ENCODE data around the gene FANCE. TPM values are rescaled to one million over a fixed set of nuclear protein-coding genes. Genes with fewer than 3 reads are reported as not detected.

The FANCE gene
- total and polyA plus RNA-seq, 2 experiments from 2014 or later = 5.4 to 25.5 TPM

DNA sequence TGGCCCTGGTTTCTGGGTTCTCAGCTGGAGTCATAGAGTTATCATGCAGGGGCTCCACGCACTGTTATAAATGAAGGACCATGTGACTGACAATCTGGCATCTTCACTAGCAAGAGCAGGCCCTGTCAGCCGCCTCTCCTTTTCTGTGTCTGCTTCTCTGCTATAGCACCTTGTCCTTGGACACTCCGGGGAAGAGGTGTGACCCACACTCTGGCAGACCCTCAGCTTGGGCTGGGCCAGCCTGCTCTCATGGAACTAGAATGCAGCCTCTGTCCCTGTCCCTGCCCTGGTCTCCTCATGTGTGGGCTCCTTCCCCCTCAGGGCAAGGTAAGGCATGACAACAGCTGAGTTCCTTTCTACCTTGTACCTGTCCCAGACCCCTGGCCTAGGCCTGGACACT, 10.9 kb upstream of the FANCE start:
- Mint-ChIP-seq H3K36me3 (ENCODE audit: low read depth) (no peaks in the 10 kb centered on the region), H3K27me3 (ENCODE audit: insufficient read depth, low read depth, poor library complexity) (peaks cover 10% of the 10 kb centered on the region), H3K4me3 (no peak overlapping the region), H3K4me1 (no peaks in the 10 kb centered on the region), H3K27ac (no peak overlapping the region), H3K9me3 (no peaks in the 10 kb centered on the region)
- H3K36me3 ChIP-seq (ENCODE audit: insufficient read depth) = no peaks in the 10 kb centered on the region
- H3K9me2 ChIP-seq (ENCODE audit: insufficient read depth) = no peaks in the 10 kb centered on the region
- H2AFZ ChIP-seq = no peak overlapping the region
- no peaks in the 10 kb centered on the region for H4K20me1 ChIP-seq (replicated peaks; ENCODE audit: insufficient read depth)
- H3K27me3 ChIP-seq (ENCODE audit: insufficient read depth) = no peaks in the 10 kb centered on the region
- no peak overlapping the region for H3K27ac ChIP-seq (ENCODE audit: low read depth)
- TF ChIP-seq CREB1 (CRISPR knock-in tag; IDR thresholded peaks at IDR 0.05; ENCODE audit: low read depth) (no peak), POLR2AphosphoS5 (IDR thresholded peaks at IDR 0.05; ENCODE audit: low read depth) (no peak), STAT1 (IDR thresholded peaks at IDR 0.05; ENCODE audit: unreplicated experiment) (no peak), NANOG (IDR thresholded peaks at IDR 0.05; ENCODE audit: borderline replicate concordance) (no peak), EZH2 (IDR thresholded peaks at IDR 0.05; ENCODE audit: low read depth, unreplicated experiment) (no peak), ZNF114 (CRISPR knock-in tag; IDR thresholded peaks at IDR 0.05) (no peak), ZNF331 (CRISPR knock-in tag; IDR thresholded peaks at IDR 0.05; ENCODE audit: low read depth) (no peak), REST (IDR thresholded peaks at IDR 0.05; ENCODE audit: unreplicated experiment) (no peak), EZH2phosphoT487 (IDR thresholded peaks at IDR 0.05; ENCODE audit: unreplicated experiment) (no peak), JUNB (IDR thresholded peaks at IDR 0.05; ENCODE audit: unreplicated experiment) (no peak)
- TF ChIP-seq, protein P1, sequence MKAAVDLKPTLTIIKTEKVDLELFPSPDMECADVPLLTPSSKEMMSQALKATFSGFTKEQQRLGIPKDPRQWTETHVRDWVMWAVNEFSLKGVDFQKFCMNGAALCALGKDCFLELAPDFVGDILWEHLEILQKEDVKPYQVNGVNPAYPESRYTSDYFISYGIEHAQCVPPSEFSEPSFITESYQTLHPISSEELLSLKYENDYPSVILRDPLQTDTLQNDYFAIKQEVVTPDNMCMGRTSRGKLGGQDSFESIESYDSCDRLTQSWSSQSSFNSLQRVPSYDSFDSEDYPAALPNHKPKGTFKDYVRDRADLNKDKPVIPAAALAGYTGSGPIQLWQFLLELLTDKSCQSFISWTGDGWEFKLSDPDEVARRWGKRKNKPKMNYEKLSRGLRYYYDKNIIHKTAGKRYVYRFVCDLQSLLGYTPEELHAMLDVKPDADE (IDR thresholded peaks at IDR 0.05) = no peak
- TF ChIP-seq, protein P2, sequence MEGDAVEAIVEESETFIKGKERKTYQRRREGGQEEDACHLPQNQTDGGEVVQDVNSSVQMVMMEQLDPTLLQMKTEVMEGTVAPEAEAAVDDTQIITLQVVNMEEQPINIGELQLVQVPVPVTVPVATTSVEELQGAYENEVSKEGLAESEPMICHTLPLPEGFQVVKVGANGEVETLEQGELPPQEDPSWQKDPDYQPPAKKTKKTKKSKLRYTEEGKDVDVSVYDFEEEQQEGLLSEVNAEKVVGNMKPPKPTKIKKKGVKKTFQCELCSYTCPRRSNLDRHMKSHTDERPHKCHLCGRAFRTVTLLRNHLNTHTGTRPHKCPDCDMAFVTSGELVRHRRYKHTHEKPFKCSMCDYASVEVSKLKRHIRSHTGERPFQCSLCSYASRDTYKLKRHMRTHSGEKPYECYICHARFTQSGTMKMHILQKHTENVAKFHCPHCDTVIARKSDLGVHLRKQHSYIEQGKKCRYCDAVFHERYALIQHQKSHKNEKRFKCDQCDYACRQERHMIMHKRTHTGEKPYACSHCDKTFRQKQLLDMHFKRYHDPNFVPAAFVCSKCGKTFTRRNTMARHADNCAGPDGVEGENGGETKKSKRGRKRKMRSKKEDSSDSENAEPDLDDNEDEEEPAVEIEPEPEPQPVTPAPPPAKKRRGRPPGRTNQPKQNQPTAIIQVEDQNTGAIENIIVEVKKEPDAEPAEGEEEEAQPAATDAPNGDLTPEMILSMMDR (conservative IDR thresholded peaks at IDR 0.05; ENCODE audit: low read depth in 2 of 2) = no peak
- TF ChIP-seq, protein P3, sequence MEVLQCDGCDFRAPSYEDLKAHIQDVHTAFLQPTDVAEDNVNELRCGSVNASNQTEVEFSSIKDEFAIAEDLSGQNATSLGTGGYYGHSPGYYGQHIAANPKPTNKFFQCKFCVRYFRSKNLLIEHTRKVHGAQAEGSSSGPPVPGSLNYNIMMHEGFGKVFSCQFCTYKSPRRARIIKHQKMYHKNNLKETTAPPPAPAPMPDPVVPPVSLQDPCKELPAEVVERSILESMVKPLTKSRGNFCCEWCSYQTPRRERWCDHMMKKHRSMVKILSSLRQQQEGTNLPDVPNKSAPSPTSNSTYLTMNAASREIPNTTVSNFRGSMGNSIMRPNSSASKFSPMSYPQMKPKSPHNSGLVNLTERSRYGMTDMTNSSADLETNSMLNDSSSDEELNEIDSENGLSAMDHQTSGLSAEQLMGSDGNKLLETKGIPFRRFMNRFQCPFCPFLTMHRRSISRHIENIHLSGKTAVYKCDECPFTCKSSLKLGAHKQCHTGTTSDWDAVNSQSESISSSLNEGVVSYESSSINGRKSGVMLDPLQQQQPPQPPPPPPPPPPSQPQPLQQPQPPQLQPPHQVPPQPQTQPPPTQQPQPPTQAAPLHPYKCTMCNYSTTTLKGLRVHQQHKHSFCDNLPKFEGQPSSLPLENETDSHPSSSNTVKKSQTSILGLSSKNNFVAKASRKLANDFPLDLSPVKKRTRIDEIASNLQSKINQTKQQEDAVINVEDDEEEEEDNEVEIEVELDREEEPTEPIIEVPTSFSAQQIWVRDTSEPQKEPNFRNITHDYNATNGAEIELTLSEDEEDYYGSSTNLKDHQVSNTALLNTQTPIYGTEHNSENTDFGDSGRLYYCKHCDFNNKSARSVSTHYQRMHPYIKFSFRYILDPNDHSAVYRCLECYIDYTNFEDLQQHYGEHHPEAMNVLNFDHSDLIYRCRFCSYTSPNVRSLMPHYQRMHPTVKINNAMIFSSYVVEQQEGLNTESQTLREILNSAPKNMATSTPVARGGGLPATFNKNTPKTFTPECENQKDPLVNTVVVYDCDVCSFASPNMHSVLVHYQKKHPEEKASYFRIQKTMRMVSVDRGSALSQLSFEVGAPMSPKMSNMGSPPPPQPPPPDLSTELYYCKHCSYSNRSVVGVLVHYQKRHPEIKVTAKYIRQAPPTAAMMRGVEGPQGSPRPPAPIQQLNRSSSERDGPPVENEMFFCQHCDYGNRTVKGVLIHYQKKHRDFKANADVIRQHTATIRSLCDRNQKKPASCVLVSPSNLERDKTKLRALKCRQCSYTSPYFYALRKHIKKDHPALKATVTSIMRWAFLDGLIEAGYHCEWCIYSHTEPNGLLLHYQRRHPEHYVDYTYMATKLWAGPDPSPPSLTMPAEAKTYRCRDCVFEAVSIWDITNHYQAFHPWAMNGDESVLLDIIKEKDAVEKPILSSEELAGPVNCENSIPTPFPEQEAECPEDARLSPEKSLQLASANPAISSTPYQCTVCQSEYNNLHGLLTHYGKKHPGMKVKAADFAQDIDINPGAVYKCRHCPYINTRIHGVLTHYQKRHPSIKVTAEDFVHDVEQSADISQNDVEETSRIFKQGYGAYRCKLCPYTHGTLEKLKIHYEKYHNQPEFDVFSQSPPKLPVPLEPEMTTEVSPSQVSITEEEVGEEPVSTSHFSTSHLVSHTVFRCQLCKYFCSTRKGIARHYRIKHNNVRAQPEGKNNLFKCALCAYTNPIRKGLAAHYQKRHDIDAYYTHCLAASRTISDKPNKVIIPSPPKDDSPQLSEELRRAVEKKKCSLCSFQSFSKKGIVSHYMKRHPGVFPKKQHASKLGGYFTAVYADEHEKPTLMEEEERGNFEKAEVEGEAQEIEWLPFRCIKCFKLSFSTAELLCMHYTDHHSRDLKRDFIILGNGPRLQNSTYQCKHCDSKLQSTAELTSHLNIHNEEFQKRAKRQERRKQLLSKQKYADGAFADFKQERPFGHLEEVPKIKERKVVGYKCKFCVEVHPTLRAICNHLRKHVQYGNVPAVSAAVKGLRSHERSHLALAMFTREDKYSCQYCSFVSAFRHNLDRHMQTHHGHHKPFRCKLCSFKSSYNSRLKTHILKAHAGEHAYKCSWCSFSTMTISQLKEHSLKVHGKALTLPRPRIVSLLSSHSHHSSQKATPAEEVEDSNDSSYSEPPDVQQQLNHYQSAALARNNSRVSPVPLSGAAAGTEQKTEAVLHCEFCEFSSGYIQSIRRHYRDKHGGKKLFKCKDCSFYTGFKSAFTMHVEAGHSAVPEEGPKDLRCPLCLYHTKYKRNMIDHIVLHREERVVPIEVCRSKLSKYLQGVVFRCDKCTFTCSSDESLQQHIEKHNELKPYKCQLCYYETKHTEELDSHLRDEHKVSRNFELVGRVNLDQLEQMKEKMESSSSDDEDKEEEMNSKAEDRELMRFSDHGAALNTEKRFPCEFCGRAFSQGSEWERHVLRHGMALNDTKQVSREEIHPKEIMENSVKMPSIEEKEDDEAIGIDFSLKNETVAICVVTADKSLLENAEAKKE (CRISPR knock-in tag; IDR thresholded peaks at IDR 0.05) = no peak
- H3K4me3 ChIP-seq = no peak overlapping the region
- no peaks in the 10 kb centered on the region for H3K79me2 ChIP-seq (replicated peaks; ENCODE audit: insufficient read depth)
- H3K4me1 ChIP-seq (ENCODE audit: insufficient read depth) = peaks cover 4% of the 10 kb centered on the region; the same call in 1 of the 2 replicates
- ATAC-seq = no peak
- H3K4me2 ChIP-seq = no peak overlapping the region
- no peaks in the 10 kb centered on the region for H3F3A ChIP-seq (replicated peaks; ENCODE audit: low read depth)
- DNase-seq (ENCODE audit: low spot score) = no peak
